Parathyroid adenoma (tissue), 2 donors: ENCODE data around the gene KIRREL3.

Source experiments
- H2AFZ ChIP-seq: fragments of 300-600 bp; sonication (generic); one replicate; pipeline ENCODE4 v1.7.0; 2017; ENCODE audit warnings: antibody characterized with exemption, mild to moderate bottlenecking
- H3K27ac ChIP-seq: fragments of 300-600 bp; sonication (generic); one replicate; pipeline ENCODE4 v1.7.0; 2017
- H3K27me3 ChIP-seq: fragments of 300-600 bp; sonication (generic); one replicate; pipeline ENCODE4 v1.7.0; 2017; ENCODE audit warnings: low read length; ENCODE audit not compliant: control insufficient read depth, insufficient read depth
- H3K36me3 ChIP-seq: fragments of 300-600 bp; sonication (generic); one replicate; pipeline ENCODE4 v1.7.0; 2017; ENCODE audit warnings: low read length; ENCODE audit not compliant: control insufficient read depth, insufficient read depth
- H3K4me1 ChIP-seq: fragments of 300-600 bp; sonication (generic); one replicate; pipeline ENCODE4 v1.7.0; 2017; ENCODE audit warnings: control low read depth
- H3K4me2 ChIP-seq: fragments of 300-600 bp; sonication (generic); one replicate; pipeline ENCODE4 v1.7.0; 2017; ENCODE audit warnings: low read length
- H3K4me3 ChIP-seq: fragments of 300-600 bp; sonication (generic); one replicate; pipeline ENCODE4 v1.7.0; 2017; ENCODE audit warnings: low read depth, low read length
- H3K79me2 ChIP-seq: fragments of 300-600 bp; sonication (generic); one replicate; pipeline ENCODE4 v1.7.0; 2017; ENCODE audit warnings: control low read depth
- H3K9ac ChIP-seq: fragments of 300-600 bp; sonication (generic); one replicate; pipeline ENCODE4 v1.7.0; 2017; ENCODE audit warnings: mild to moderate bottlenecking
- H3K9me3 ChIP-seq: fragments of 300-600 bp; sonication (generic); one replicate; pipeline ENCODE4 v1.7.0; 2017; ENCODE audit warnings: low read length; ENCODE audit not compliant: control insufficient read depth
- CTCF ChIP-seq: fragments of 300-600 bp; sonication (generic); IDR thresholded peaks from one replicate; pipeline ENCODE4 v1.7.0; 2017; ENCODE audit warnings: antibody characterized with exemption, mild to moderate bottlenecking
- donor health status: primary hyperparathyroidism.

Gene KIRREL3

GRCh38 chr11:126864934-126865333 lies 135.6 kb downstream of the KIRREL3 start:
- Histone ChIP-seq H3K27me3 (no peaks in the 10 kb centered on the region), H3K9ac (no peak overlapping the region), H3K4me1 (no peaks in the 10 kb centered on the region), H3K4me2 (no peak overlapping the region), H2AFZ (no peak overlapping the region), H3K79me2 (no peaks in the 10 kb centered on the region), H3K36me3 (no peaks in the 10 kb centered on the region), H3K4me3 (no peak overlapping the region), H3K27ac (no peak overlapping the region), H3K9me3 (no peaks in the 10 kb centered on the region)
- TF ChIP-seq CTCF = no peak

GRCh38 chr11:126863294-126863997 lies 137.1 kb downstream of the KIRREL3 start:
- H3K4me1 ChIP-seq = no peaks in the 10 kb centered on the region
- H3K9me3 ChIP-seq = no peaks in the 10 kb centered on the region
- H3K79me2 ChIP-seq = no peaks in the 10 kb centered on the region
- no peak overlapping the region for H3K9ac ChIP-seq
- no peak for TF ChIP-seq CTCF
- H3K36me3 ChIP-seq = no peaks in the 10 kb centered on the region
- no peaks in the 10 kb centered on the region for H3K27me3 ChIP-seq
- no peak overlapping the region for H3K4me2 ChIP-seq
- H3K27ac ChIP-seq = no peak overlapping the region
- no peak overlapping the region for H3K4me3 ChIP-seq
- H2AFZ ChIP-seq = no peak overlapping the region

GRCh38 chr11:126862664-126863243 lies 137.8 kb downstream of the KIRREL3 start:
- Histone ChIP-seq H3K27ac (no peak overlapping the region), H3K36me3 (no peaks in the 10 kb centered on the region), H3K27me3 (no peaks in the 10 kb centered on the region), H3K4me1 (no peaks in the 10 kb centered on the region), H3K9me3 (no peaks in the 10 kb centered on the region), H3K9ac (no peak overlapping the region), H3K4me3 (no peak overlapping the region), H3K4me2 (no peak overlapping the region), H2AFZ (no peak overlapping the region), H3K79me2 (no peaks in the 10 kb centered on the region)
- TF ChIP-seq CTCF = no peak

GRCh38 chr11:126861796-126862459 lies 138.6 kb downstream of the KIRREL3 start:
- no peak for TF ChIP-seq CTCF
- Histone ChIP-seq H3K79me2 (no peaks in the 10 kb centered on the region), H3K27me3 (no peaks in the 10 kb centered on the region), H3K9ac (no peak overlapping the region), H3K27ac (no peak overlapping the region), H3K4me2 (no peak overlapping the region), H3K9me3 (no peaks in the 10 kb centered on the region), H3K4me3 (no peak overlapping the region), H3K36me3 (no peaks in the 10 kb centered on the region), H2AFZ (no peak overlapping the region), H3K4me1 (no peaks in the 10 kb centered on the region)
